H9 (cell line): Measurements from ENCODE around the gene RPN1. TPM values are rescaled to one million over a fixed set of nuclear protein-coding genes. Genes with fewer than 3 reads are reported as not detected.

Experiments
- DNase-seq: peaks from one replicate; pipeline ENCODE4 v3.0.0-alpha.2; 2017
- H2AFZ ChIP-seq: one replicate; pipeline ENCODE4 v1.6.1; 2013; ENCODE audit warnings: mild to moderate bottlenecking, low read length, control low read depth, moderate library complexity
- H2AK5ac ChIP-seq: 2 replicates; pipeline ENCODE4 v1.6.1; 2013; ENCODE audit warnings: low read length, control low read depth, mixed read lengths; ENCODE audit not compliant: insufficient read length
- H2BK120ac ChIP-seq: one replicate; pipeline ENCODE4 v1.6.1; 2013; ENCODE audit warnings: low read depth, mild to moderate bottlenecking, low read length, control low read depth, inconsistent platforms; ENCODE audit not compliant: poor library complexity, severe bottlenecking
- H2BK12ac ChIP-seq: 2 replicates; pipeline ENCODE4 v1.6.1; 2013; ENCODE audit warnings: low read length, control low read depth, mixed read lengths, low read depth; ENCODE audit not compliant: insufficient read length
- H2BK15ac ChIP-seq: 2 replicates; pipeline ENCODE4 v1.6.1; 2013; ENCODE audit warnings: low read depth, low read length, control low read depth
- H2BK20ac ChIP-seq: one replicate; pipeline ENCODE4 v1.6.1; 2013; ENCODE audit warnings: low read depth, mild to moderate bottlenecking, low read length, control low read depth, inconsistent platforms; ENCODE audit not compliant: poor library complexity, severe bottlenecking
- H2BK5ac ChIP-seq: 2 replicates; pipeline ENCODE4 v1.6.1; 2013; ENCODE audit warnings: low read length, control low read depth, mixed read lengths; ENCODE audit not compliant: insufficient read length
- H3K14ac ChIP-seq: 2 replicates; pipeline ENCODE4 v1.6.1; 2013; ENCODE audit warnings: low read length, control low read depth; ENCODE audit not compliant: insufficient read depth
- H3K18ac ChIP-seq: 2 replicates; pipeline ENCODE4 v1.6.1; 2013; ENCODE audit warnings: low read depth, mild to moderate bottlenecking, mixed read lengths, low read length, control low read depth; ENCODE audit not compliant: insufficient read length
- H3K23ac ChIP-seq: 2 replicates; pipeline ENCODE4 v1.6.1; 2013; ENCODE audit warnings: low read length, control low read depth, mixed read lengths, low read depth; ENCODE audit not compliant: insufficient read length
- H3K23me2 ChIP-seq: 2 replicates; pipeline ENCODE4 v1.6.1; 2013; ENCODE audit warnings: low read depth, mild to moderate bottlenecking, mixed read lengths, low read length, control low read depth; ENCODE audit not compliant: insufficient read length, poor library complexity, severe bottlenecking
- H3K27ac ChIP-seq: 2 replicates; pipeline ENCODE4 v1.5.1; 2013; ENCODE audit warnings: low read length, control low read depth, mixed read lengths, low read depth; ENCODE audit not compliant: insufficient read length
- H3K27me3 ChIP-seq: 2 replicates; pipeline ENCODE4 v1.6.1; 2013; ENCODE audit warnings: low read length, control low read depth, inconsistent platforms; ENCODE audit not compliant: insufficient read depth
- H3K4ac ChIP-seq: 2 replicates; pipeline ENCODE4 v1.6.1; 2013; ENCODE audit warnings: low read depth, mild to moderate bottlenecking, control low read depth, inconsistent platforms, low read length, moderate library complexity
- H3K4me1 ChIP-seq: 2 replicates; pipeline ENCODE4 v1.6.1; 2013; ENCODE audit warnings: low read length, control low read depth, inconsistent platforms; ENCODE audit not compliant: insufficient read depth
- H3K4me2 ChIP-seq: 2 replicates; pipeline ENCODE4 v1.6.1; 2013; ENCODE audit warnings: low read length, control low read depth, mixed read lengths; ENCODE audit not compliant: insufficient read length, insufficient read depth
- H3K56ac ChIP-seq: 2 replicates; pipeline ENCODE4 v1.6.1; 2013; ENCODE audit warnings: low read depth, mild to moderate bottlenecking, mixed read lengths, low read length, control low read depth; ENCODE audit not compliant: insufficient read length
- H3K79me1 ChIP-seq: 2 replicates; pipeline ENCODE4 v1.6.1; 2013; ENCODE audit warnings: low read depth, mild to moderate bottlenecking, moderate library complexity, low read length, control low read depth, inconsistent platforms; ENCODE audit not compliant: insufficient read depth, poor library complexity, severe bottlenecking
- H3K79me2 ChIP-seq: 2 replicates; pipeline ENCODE4 v1.6.1; 2013; ENCODE audit warnings: low read length, control low read depth, inconsistent platforms; ENCODE audit not compliant: insufficient read depth
- H3K9ac ChIP-seq: 2 replicates; pipeline ENCODE4 v1.6.1; 2013; ENCODE audit warnings: low read length, control low read depth, mixed read lengths; ENCODE audit not compliant: insufficient read length; ENCODE audit errors: extremely low read depth
- H3K9me3 ChIP-seq: one replicate; pipeline ENCODE4 v1.6.1; 2013; ENCODE audit warnings: low read depth, low read length, inconsistent platforms; ENCODE audit not compliant: control insufficient read depth
- H3T11ph ChIP-seq: one replicate; pipeline ENCODE4 v1.6.1; 2013; ENCODE audit warnings: mild to moderate bottlenecking, low read length, control low read depth, inconsistent platforms
- H4K20me1 ChIP-seq: one replicate; pipeline ENCODE4 v1.6.1; 2013; ENCODE audit not compliant: control insufficient read depth, insufficient read length, insufficient read depth
- H4K5ac ChIP-seq: 2 replicates; pipeline ENCODE4 v1.6.1; 2013; ENCODE audit warnings: low read depth, mild to moderate bottlenecking, mixed read lengths, low read length, control low read depth; ENCODE audit not compliant: insufficient read length
- H4K8ac ChIP-seq: replicated peaks from 2 replicates; pipeline ENCODE4 v1.6.1; 2013; ENCODE audit warnings: low read length, control low read depth, mixed read lengths, low read depth; ENCODE audit not compliant: insufficient read length
- H4K91ac ChIP-seq: 2 replicates; pipeline ENCODE4 v1.6.1; 2013; ENCODE audit warnings: low read depth, mild to moderate bottlenecking, moderate library complexity, mixed read lengths, low read length, control low read depth; ENCODE audit not compliant: insufficient read length
- H3K27ac Mint-ChIP-seq, 3 experiments: 2 replicates in 2 of 3; 3 replicates in 1 of 3; pipeline ENCODE4 v1.8.0; 2020 to 2021; ENCODE audit warnings: mixed read lengths in 3 of 3, mild to moderate bottlenecking in 1 of 3, moderate library complexity in 1 of 3
- H3K27me3 Mint-ChIP-seq: 2 replicates; pipeline ENCODE4 v1.8.0; 2021; ENCODE audit warnings: low read depth, mild to moderate bottlenecking, moderate library complexity, mixed read lengths
- H3K36me3 Mint-ChIP-seq, 3 experiments: 2 replicates in 2 of 3; 3 replicates in 1 of 3; pipeline ENCODE4 v1.8.0; 2020 to 2021; ENCODE audit warnings: low read depth in 3 of 3, mixed read lengths in 3 of 3; ENCODE audit not compliant: insufficient read depth in 1 of 3
- H3K4me1 Mint-ChIP-seq, 2 experiments: 2 replicates each; pipeline ENCODE4 v1.8.0; 2020; ENCODE audit warnings: mixed read lengths in 2 of 2
- H3K4me3 Mint-ChIP-seq, 2 experiments: 2 replicates in 1 of 2; 3 replicates in 1 of 2; pipeline ENCODE4 v1.8.0; 2020 to 2021; ENCODE audit warnings: mild to moderate bottlenecking in 2 of 2, mixed read lengths in 2 of 2, moderate library complexity in 1 of 2
- H3K9me3 Mint-ChIP-seq, 2 experiments: 2 replicates in 1 of 2; 3 replicates in 1 of 2; pipeline ENCODE4 v1.8.0; 2020; ENCODE audit warnings: mild to moderate bottlenecking in 2 of 2, mixed read lengths in 2 of 2, moderate library complexity in 1 of 2
- WGBS: extraction: QIAGEN DNeasy Blood & Tissue Kit; methylation state at CpG from one replicate; pipeline ENCODE4 v1.1.7; 2013; ENCODE audit warnings: missing lambda C conversion rate, low lambda C conversion rate, mixed read lengths; ENCODE audit not compliant: insufficient read length; ENCODE audit errors: extremely low coverage; 5-methylcytosine and 5-hydroxymethylcytosine counted together
- total RNA-seq: library from RNA; stranded (reverse); gene quantifications from 2 replicates; pipeline ENCODE4 v1.2.1, GENCODE V29; 2021
- TF ChIP-seq, protein P1 (sequence below): fragments of 200-600 bp; sonication (generic); conservative IDR thresholded peaks from 3 replicates; pipeline ENCODE4 v1.8.0; 2021; ENCODE audit warnings: antibody characterized with exemption, mild to moderate bottlenecking

RPN1 gene
- total RNA-seq, 1 experiment from 2014 or later = 174 TPM

DNA sequence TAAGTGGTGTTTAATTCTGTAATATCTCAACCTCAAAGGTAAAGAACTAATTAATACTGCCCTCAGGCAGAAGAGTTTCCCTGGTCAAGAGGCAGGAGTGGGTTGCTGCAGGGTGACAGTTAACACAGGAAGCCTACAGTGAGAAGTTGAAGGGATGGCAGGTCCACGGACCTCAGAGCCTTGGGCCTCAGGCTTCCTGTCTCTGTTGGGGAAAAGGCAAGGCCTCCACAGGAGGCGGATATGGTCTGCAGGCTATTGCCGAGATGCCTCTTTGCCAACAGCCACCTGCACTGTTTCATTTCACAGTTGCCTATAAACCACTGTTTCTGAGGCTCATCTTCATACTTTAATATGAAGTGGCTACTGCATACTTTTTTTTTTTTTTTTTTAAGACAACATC, 33.3 kb upstream of the RPN1 start:
- no peak overlapping the region for H3K4ac ChIP-seq
- no peak overlapping the region for H2BK15ac ChIP-seq
- TF ChIP-seq, protein P1, sequence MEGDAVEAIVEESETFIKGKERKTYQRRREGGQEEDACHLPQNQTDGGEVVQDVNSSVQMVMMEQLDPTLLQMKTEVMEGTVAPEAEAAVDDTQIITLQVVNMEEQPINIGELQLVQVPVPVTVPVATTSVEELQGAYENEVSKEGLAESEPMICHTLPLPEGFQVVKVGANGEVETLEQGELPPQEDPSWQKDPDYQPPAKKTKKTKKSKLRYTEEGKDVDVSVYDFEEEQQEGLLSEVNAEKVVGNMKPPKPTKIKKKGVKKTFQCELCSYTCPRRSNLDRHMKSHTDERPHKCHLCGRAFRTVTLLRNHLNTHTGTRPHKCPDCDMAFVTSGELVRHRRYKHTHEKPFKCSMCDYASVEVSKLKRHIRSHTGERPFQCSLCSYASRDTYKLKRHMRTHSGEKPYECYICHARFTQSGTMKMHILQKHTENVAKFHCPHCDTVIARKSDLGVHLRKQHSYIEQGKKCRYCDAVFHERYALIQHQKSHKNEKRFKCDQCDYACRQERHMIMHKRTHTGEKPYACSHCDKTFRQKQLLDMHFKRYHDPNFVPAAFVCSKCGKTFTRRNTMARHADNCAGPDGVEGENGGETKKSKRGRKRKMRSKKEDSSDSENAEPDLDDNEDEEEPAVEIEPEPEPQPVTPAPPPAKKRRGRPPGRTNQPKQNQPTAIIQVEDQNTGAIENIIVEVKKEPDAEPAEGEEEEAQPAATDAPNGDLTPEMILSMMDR = no peak
- no peak overlapping the region for H4K91ac ChIP-seq
- no peak overlapping the region for H2BK20ac ChIP-seq
- H2AK5ac ChIP-seq = no peak overlapping the region
- H3K4me1 Mint-ChIP-seq = peaks cover 5% of the 10 kb centered on the region in 2 experiments
- H3K4me1 ChIP-seq = no peaks in the 10 kb centered on the region
- no peak overlapping the region for H4K5ac ChIP-seq
- H3K23me2 ChIP-seq = peaks cover 5% of the 10 kb centered on the region
- H3K27ac ChIP-seq = no peak overlapping the region
- no peak overlapping the region for H2BK120ac ChIP-seq
- no peak overlapping the region for H2BK12ac ChIP-seq
- no peak overlapping the region for H3K56ac ChIP-seq
- no peak overlapping the region for H3K4me3 Mint-ChIP-seq
- H4K8ac ChIP-seq = no peak overlapping the region
- H3K9me3 ChIP-seq = no peaks in the 10 kb centered on the region
- H3K14ac ChIP-seq = no peak overlapping the region
- H3K4me2 ChIP-seq = no peak overlapping the region
- H2AFZ ChIP-seq = no peak overlapping the region
- H3K27me3 ChIP-seq = no peaks in the 10 kb centered on the region
- H3K9me3 Mint-ChIP-seq = no peaks in the 10 kb centered on the region
- H3T11ph ChIP-seq = no peak overlapping the region
- H3K36me3 Mint-ChIP-seq = no peaks in the 10 kb centered on the region
- H3K79me2 ChIP-seq = no peaks in the 10 kb centered on the region
- no peak overlapping the region for H3K9ac ChIP-seq
- WGBS = no CpG with 5 or more reads among the region's 3 CpGs
- H4K20me1 ChIP-seq = no peaks in the 10 kb centered on the region
- H3K79me1 ChIP-seq = no peaks in the 10 kb centered on the region
- H3K27me3 Mint-ChIP-seq = peaks cover 9% of the 10 kb centered on the region
- H2BK5ac ChIP-seq = no peak overlapping the region
- no peak for DNase-seq
- H3K18ac ChIP-seq = no peak overlapping the region
- H3K23ac ChIP-seq = no peak overlapping the region
- H3K27ac Mint-ChIP-seq = no peak overlapping the region
